SK-N-SH (cell line): ENCODE measurements around the gene GSC2. TPM values are rescaled to one million over a fixed set of nuclear protein-coding genes. Genes with fewer than 3 reads are reported as not detected.

ENCODE experiments used
- CTCF ChIA-PET: fragments of 300-600, 350-600 bp; formaldehyde crosslinking; extraction: SDS; loops from one replicate; lab custom pipeline; 2021; lab: Yijun Ruan, JAX
- POLR2A ChIA-PET: fragments of 350-600 bp; sonication (Branson Sonifier 250); formaldehyde crosslinking; extraction: SDS; loops from one replicate; lab custom pipeline; 2020; ENCODE audit warnings: antibody characterized with exemption, inconsistent platforms; lab: Yijun Ruan, JAX
- DNase-seq: peaks from one replicate; pipeline ENCODE4 v3.0.0; 2012
- H2AFZ ChIP-seq: fragments of 200-600 bp; sonication (generic); 2 replicates; pipeline ENCODE4 v1.8.1; 2016; ENCODE audit warnings: antibody characterized with exemption, mild to moderate bottlenecking, low read depth
- H3F3A ChIP-seq: fragments of 200-600 bp; sonication (generic); replicated peaks from 2 replicates; pipeline ENCODE3; 2016; ENCODE audit warnings: antibody characterized with exemption, mild to moderate bottlenecking; ENCODE audit not compliant: insufficient read depth
- H3K27ac ChIP-seq, 2 experiments: fragments of 200-500 bp in 1 of 2; fragments of 200-600 bp in 1 of 2; sonication (Bioruptor generic) in 1 of 2; sonication (generic), shearing (Covaris generic) in 1 of 2; 2 replicates each; pipeline versions ENCODE4 v1.5.1 to v1.6.1; 2014 to 2016; ENCODE audit warnings: low read depth in 2 of 2, inconsistent platforms in 1 of 2, low read length in 1 of 2, mild to moderate bottlenecking in 1 of 2, mixed read lengths in 1 of 2
- H3K27me3 ChIP-seq: fragments of 200-600 bp; sonication (generic), shearing (Covaris generic); 2 replicates; pipeline ENCODE4 v1.6.1; 2016; ENCODE audit warnings: mixed run types; ENCODE audit not compliant: insufficient read depth
- H3K36me3 ChIP-seq, 2 experiments: fragments of 200-500 bp in 1 of 2; fragments of 200-600 bp in 1 of 2; sonication (Bioruptor generic) in 1 of 2; sonication (generic) in 1 of 2; replicated peaks in 1 of 2; 2 replicates each; pipeline versions ENCODE3 to v1.5.1; 2014 to 2016; ENCODE audit warnings: low read length in 1 of 2, mild to moderate bottlenecking in 1 of 2; ENCODE audit not compliant: insufficient read depth in 2 of 2, control insufficient read depth in 1 of 2
- H3K4me1 ChIP-seq, 2 experiments: fragments of 200-500 bp in 1 of 2; fragments of 200-600 bp in 1 of 2; sonication (Bioruptor generic) in 1 of 2; sonication (generic), shearing (Covaris generic) in 1 of 2; 2 replicates each; pipeline versions ENCODE4 v1.5.1 to v1.6.1; 2014 to 2016; ENCODE audit warnings: low read depth in 1 of 2, low read length in 1 of 2, mixed run types in 1 of 2; ENCODE audit not compliant: insufficient read depth in 2 of 2, control insufficient read depth in 1 of 2
- H3K4me2 ChIP-seq: fragments of 200-600 bp; sonication (generic), shearing (Covaris generic); 2 replicates; pipeline ENCODE4 v1.6.1; 2017; ENCODE audit warnings: mixed run types
- H3K4me3 ChIP-seq, 2 experiments: fragments of 200-500 bp in 1 of 2; fragments of 200-600 bp in 1 of 2; sonication (Bioruptor generic) in 1 of 2; sonication (generic), shearing (Covaris generic) in 1 of 2; 2 replicates each; pipeline versions ENCODE4 v1.5.1 to v1.8.1; 2014 to 2016; ENCODE audit warnings: low read depth in 2 of 2, inconsistent platforms in 1 of 2, low read length in 1 of 2, mild to moderate bottlenecking in 1 of 2, mixed read lengths in 1 of 2, moderate library complexity in 1 of 2
- H3K79me2 ChIP-seq: fragments of 200-600 bp; sonication (generic); 2 replicates; pipeline ENCODE4 v1.8.1; 2017; ENCODE audit warnings: mild to moderate bottlenecking; ENCODE audit not compliant: insufficient read depth
- H3K9ac ChIP-seq: fragments of 200-600 bp; sonication (generic); 2 replicates; pipeline ENCODE4 v1.6.1; 2017; ENCODE audit warnings: mixed run types
- H3K9me2 ChIP-seq: fragments of 200-600 bp; sonication (generic); 2 replicates; pipeline ENCODE4 v1.6.1; 2017; ENCODE audit warnings: mixed run types
- H3K9me3 ChIP-seq: fragments of 200-600 bp; sonication (generic); 2 replicates; pipeline ENCODE4 v1.6.1; 2017; ENCODE audit warnings: mixed run types, mild to moderate bottlenecking, moderate library complexity
- H4K20me1 ChIP-seq: fragments of 200-600 bp; sonication (generic); 2 replicates; pipeline ENCODE4 v1.6.1; 2017; ENCODE audit warnings: mild to moderate bottlenecking, mixed run types; ENCODE audit not compliant: insufficient read depth
- CHD2 ChIP-seq: fragments of 150-350 bp; IDR thresholded peaks from 2 replicates; pipeline ENCODE4 v1.6.1; 2018; ENCODE audit warnings: low read length; ENCODE audit not compliant: partially characterized antibody
- ELF1 ChIP-seq: IDR thresholded peaks from 2 replicates; pipeline ENCODE4 v1.4.0; 2012
- EP300 ChIP-seq, 2 experiments: IDR thresholded peaks; 2 replicates each; pipeline versions ENCODE4 v1.4.0 to v1.6.1; 2012; ENCODE audit warnings: borderline replicate concordance in 1 of 2, low read depth in 1 of 2, low read length in 1 of 2
- EZH2phosphoT487 ChIP-seq: fragments of 200-600 bp; sonication (generic); IDR thresholded peaks from 2 replicates; pipeline ENCODE4 v1.6.1; 2017; ENCODE audit warnings: low read depth, mixed run types, mild to moderate bottlenecking, antibody characterized with exemption, moderate library complexity, borderline replicate concordance
- FOSL2 ChIP-seq: IDR thresholded peaks from 2 replicates; pipeline ENCODE4 v1.4.0; 2012; ENCODE audit warnings: low read depth, mild to moderate bottlenecking, moderate library complexity, borderline replicate concordance
- FOXJ3 ChIP-seq: sonication (generic); formaldehyde crosslinking; IDR thresholded peaks from 2 replicates; pipeline ENCODE4 v1.5.1; 2020; ENCODE audit warnings: mild to moderate bottlenecking, missing genetic modification reagents
- IRF3 ChIP-seq: fragments of 150-350 bp; IDR thresholded peaks from 2 replicates; pipeline ENCODE4 v1.6.1; 2016; ENCODE audit warnings: mild to moderate bottlenecking, low read depth, low read length
- JUND ChIP-seq: IDR thresholded peaks from 2 replicates; pipeline ENCODE4 v1.4.0; 2012
- MAX ChIP-seq: IDR thresholded peaks from 2 replicates; pipeline ENCODE4 v1.4.0; 2012; ENCODE audit warnings: low read depth
- NRF1 ChIP-seq: IDR thresholded peaks from 2 replicates; pipeline ENCODE4 v1.6.1; 2012; ENCODE audit warnings: low read depth, mild to moderate bottlenecking, low read length
- PBX3 ChIP-seq: IDR thresholded peaks from 2 replicates; pipeline ENCODE4; 2012
- RXRA ChIP-seq: IDR thresholded peaks from 2 replicates; pipeline ENCODE4 v1.4.0; 2012; ENCODE audit warnings: low read depth, mild to moderate bottlenecking, borderline replicate concordance
- SIN3A ChIP-seq: IDR thresholded peaks from 2 replicates; pipeline ENCODE4 v1.6.1; 2012; ENCODE audit warnings: low read depth, mild to moderate bottlenecking, low read length, moderate library complexity, borderline replicate concordance
- TEAD4 ChIP-seq: IDR thresholded peaks from 2 replicates; pipeline ENCODE4 v1.4.0; 2012; ENCODE audit warnings: mild to moderate bottlenecking, borderline replicate concordance; ENCODE audit not compliant: insufficient read depth
- USF1 ChIP-seq: IDR thresholded peaks from 2 replicates; pipeline ENCODE4 v1.4.0; 2012; ENCODE audit warnings: low read depth, borderline replicate concordance
- USF2 ChIP-seq: fragments of 150-350 bp; IDR thresholded peaks from 2 replicates; pipeline ENCODE4 v1.6.1; 2017; ENCODE audit warnings: antibody characterized with exemption, low read length, low read depth, borderline replicate concordance
- YY1 ChIP-seq: IDR thresholded peaks from 2 replicates; pipeline ENCODE4 v1.4.0; 2012; ENCODE audit warnings: low read depth, mild to moderate bottlenecking
- WGBS: methylation state at CpG from one replicate; pipeline ENCODE4 v1.1.6; 2017; ENCODE audit warnings: low lambda C conversion rate; 5-methylcytosine and 5-hydroxymethylcytosine counted together
- polyA plus RNA-seq, 3 experiments: library from polyadenylated mRNA; depleted of rRNA; stranded (reverse); fragments of >200 nt; gene quantifications; 2 replicates each; pipeline ENCODE4 v1.2.3, GENCODE V29; 2012

Gene GSC2
- polyA plus RNA-seq, 1 of the 3 experiments (the other 2 are of a cell fraction) = not detected

- CTCF ChIA-PET = interaction anchor here (2.9 kb wide), 1 partner anchor 11 kb away, joined by 14 read pairs; no protein-coding TSS in a partner anchor
- Histone ChIP-seq H3K4me1 (peaks cover 0 to 35% of the 10 kb centered on the region in 2 experiments; a peak in 2 of 4 replicates), H2AFZ (no peak overlapping the region), H3K79me2 (peaks cover 98% of the 10 kb centered on the region), H3K9ac (no peak overlapping the region), H3K4me2 (no peak overlapping the region), H3K9me2 (no peaks in the 10 kb centered on the region), H3K36me3 (peaks cover 0 to 2% of the 10 kb centered on the region in 2 experiments), H3F3A (no peaks in the 10 kb centered on the region), H4K20me1 (peaks cover 92% of the 10 kb centered on the region), H3K4me3 (no peak overlapping the region), H3K27ac (no peak overlapping the region), H3K27me3 (no peaks in the 10 kb centered on the region), H3K9me3 (no peaks in the 10 kb centered on the region)
- POLR2A ChIA-PET = no interaction called here
- TF ChIP-seq FOSL2 (no peak), JUND (no peak), FOXJ3 (CRISPR knock-in tag) (no peak), USF2 (no peak), SIN3A (no peak), MAX (no peak), NRF1 (no peak), YY1 (no peak), TEAD4 (no peak), ELF1 (no peak), RXRA (no peak), PBX3 (no peak), USF1 (no peak), EZH2phosphoT487 (no peak), CHD2 (no peak), IRF3 (no peak), EP300 (IDR thresholded peaks at IDR 0.05; ENCODE audit: borderline replicate concordance in 1 of 2, low read depth in 1 of 2, low read length in 1 of 2) (no peak)
- DNase-seq = no peak
- 89% methylated on average over 9 of the region's 9 CpGs for WGBS
Measured at GRCh38 chr22:19117111-19117512, 33.0 kb downstream of the GSC2 start.
